Stimulated activated CD8-positive, alpha-beta memory T cell treated with anti-CD3 and anti-CD28 coated beads, Interleukin-15, amount 100 ng/mL, for 24 hours (primary cell): ENCODE measurements around the gene WDR74.
"Not testable (repeated sequence)": the region's sequence is repeated elsewhere in the genome, so short reads cannot be mapped to it uniquely, and the experiment has no call there.

Experiments
- DNase-seq: peaks from one replicate; pipeline ENCODE4 v3.0.0-alpha.2; 2020; ENCODE audit warnings: low read depth

The WDR74 gene

DNA sequence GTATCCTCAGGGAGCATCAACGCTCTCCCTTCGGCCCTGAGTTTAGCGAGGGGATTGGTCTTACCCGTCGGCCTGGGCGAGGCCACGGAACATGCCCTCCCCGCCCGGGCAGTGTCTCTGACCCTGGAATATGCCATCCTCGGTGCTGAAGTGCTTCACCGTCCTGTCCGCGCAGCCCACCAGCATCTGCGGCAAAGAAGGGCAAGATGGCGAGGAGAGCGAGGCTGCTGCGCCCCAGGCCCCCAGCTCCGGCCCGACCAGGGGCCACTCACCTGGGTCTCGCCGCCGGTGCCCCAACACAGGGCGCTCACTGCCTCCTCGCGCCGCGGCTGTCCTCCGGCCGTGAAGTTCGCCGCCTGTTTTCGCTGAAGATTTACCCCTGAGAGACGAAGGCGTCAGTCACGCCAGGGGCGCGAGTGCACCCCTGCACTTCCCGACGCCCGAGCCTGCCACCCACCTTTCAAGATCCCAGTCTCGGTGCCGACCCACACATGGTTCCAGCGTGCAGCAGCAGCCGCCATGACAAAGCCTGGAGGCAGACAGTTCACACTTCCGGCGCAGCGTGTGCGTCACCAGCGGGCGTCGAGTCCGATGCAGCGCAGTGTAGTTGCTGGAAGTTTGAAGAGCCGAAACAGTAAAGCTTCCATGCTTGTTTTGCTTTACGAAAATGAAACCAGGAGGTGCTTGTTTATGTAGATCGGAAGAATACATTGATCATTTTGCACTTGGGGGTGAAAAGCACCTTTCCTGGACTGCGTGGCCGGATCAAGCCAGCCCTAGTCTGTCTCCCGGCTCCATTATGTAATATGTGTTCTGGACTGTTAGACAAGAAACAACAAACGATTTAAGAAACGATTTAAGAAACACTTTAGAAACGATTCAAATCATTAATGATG, at the start of gene WDR74:
Gene WDR74 (minus strand): TSS at position 541 of the 896 bp plus-strand sequence. CDS start 20 bp downstream, at position 521.
- DNase-seq, result peak; percentile 80

DNA sequence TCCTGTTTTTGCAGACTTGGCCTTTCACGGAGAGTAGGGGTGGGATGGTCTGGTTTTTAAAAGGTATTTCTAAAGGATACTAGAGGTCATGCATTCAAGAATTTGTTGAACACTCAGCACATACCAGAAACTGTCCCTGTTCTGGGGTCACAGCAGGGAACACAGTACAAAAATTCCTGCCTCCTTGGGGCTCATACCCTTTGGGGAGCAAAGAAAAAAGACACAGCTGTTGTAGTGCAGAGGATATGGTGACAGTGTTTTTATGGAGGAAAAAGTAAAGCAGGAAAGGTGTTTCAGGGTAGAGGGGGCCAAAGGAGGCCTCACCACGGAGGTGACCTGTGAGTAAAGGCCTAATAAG, 49.7 kb upstream of the WDR74 start:
- no peak for DNase-seq

DNA sequence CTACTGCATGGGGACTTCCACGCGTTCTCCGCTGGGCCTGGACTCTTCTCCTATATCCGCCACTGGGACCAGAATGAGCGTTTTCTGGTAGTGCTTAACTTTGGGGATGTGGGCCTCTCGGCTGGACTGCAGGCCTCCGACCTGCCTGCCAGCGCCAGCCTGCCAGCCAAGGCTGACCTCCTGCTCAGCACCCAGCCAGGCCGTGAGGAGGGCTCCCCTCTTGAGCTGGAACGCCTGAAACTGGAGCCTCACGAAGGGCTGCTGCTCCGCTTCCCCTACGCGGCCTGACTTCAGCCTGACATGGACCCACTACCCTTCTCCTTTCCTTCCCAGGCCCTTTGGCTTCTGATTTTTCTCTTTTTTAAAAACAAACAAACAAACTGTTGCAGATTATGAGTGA, 49.0 kb upstream of the WDR74 start:
- DNase-seq, result no peak

DNA sequence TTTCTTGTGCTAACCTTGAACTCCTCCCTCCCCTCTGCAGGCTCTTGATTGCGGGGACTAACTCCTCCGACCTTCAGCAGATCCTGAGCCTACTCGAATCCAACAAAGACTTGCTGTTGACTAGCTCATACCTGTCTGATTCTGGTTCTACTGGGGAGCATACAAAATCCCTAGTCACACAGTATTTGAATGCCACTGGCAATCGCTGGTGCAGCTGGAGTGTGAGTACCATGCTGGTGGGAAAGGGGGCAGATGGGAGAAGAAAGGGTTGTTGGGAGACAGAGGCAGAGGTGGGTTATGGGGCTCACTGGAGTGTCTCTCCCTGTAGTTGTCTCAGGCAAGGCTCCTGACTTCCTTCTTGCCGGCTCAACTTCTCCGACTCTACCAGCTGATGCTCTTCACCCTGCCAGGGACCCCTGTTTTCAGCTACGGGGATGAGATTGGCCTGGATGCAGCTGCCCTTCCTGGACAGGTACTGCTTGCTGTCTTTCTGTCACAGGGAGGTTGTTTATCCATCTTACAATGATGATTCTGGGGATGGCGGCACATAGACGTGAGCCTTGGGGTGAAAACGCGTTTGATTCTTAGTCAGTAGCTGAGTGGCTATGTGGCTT, 45.9 kb upstream of the WDR74 start:
- no peak for DNase-seq

DNA sequence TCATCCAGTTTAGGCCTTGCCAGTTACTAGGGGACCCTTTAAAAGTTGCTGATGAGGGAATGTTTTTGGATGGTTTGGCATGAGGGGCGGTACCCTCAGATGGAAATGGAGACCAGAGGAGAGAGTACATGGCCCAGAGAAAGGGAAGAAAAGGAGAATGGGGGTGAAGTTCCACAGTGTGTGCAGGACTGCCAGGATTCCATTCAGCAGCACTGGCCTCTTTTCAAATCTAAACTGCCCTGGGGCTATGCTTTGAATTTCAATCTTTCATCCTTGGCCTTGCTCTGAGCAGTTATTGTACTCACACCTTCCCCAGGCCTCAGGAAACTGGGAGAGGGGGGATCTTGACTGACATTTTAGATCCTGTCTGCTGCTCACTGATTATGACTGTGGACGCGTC, 44.3 kb upstream of the WDR74 start:
- DNase-seq, result no peak

DNA sequence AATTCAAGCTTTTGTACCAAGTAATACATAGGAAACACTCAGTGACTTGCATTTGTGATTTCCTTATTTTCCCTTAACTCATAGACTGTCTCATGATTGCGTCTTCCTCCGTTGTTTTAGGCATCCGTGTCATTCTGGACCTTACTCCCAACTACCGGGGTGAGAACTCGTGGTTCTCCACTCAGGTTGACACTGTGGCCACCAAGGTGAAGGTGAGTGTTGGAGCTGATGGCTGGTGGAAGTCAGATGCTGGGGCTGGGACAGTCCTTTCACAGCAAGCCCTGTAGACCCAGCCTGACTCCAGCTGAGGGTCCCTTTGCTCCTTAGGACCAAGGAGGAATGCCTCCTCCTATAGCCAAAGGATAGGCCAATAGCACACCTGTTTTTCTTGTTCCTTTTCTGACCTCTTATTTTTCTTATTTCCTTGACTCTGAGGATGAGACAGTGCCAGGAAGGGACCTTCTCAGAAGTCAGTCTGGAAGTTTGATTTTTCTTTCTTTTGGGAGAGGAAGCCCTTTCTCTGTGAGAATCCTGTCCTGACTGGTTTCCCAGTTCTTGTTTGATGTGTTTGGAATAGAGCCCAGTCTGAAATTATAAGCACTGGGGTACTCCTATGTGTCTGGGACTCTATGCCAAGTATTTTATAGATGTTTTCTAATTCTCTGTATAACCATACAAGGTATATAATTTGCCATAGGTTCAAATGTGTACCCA, 43.6 kb upstream of the WDR74 start:
- no peak for DNase-seq

DNA sequence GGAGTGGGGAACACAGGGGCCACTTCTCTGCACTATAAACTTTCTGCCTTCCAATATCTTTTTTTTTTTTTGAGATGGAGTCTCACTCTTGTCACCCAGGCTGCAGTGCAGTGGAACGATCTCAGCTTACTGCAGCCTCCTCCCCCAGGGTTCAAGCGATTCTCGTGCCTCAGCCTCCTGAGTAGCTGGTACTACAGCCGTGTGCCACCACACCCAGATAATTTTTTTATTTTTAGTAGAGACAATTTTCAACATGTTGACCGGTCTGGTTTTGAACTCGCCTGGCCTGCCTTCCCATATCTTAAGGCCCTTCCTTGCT, 43.0 kb upstream of the WDR74 start:
- no peak for DNase-seq

DNA sequence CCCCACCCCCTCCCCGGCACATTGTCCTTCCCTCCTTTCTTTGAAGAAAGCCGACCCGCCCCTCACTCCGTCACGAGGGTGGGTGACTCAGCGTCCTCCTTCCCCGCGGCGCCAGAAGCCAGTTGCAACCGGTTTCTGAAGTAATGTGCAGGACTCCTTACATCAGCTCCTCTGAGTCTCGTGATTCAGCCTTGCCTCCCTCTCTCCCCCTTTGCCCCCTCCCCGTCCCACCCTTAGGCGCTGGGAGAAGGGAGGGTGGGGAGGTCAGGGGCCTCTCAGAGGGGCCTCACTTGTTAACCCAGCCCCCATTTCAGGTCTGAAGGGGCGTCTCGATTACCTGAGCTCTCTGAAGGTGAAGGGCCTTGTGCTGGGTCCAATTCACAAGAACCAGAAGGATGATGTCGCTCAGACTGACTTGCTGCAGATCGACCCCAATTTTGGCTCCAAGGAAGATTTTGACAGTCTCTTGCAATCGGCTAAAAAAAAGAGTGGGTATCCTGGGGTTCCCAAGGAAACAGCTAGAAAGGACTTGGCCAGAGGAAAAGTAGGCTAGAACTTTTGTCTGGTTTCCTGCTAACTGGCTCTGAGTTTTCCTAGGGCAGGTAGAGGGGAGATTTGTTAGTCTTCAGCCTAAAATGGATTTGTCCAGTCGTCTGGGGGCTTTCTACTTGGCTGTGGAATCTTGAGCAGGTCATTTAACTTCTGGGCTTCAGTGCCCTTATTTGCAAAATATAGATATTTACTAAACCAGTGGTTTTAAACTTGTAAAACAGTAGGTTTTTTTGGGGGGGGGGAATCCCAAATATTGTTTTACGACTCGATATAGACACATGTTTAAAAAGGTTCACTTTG, 42.4 kb upstream of the WDR74 start:
- DNase-seq, result peak; percentile 78

DNA sequence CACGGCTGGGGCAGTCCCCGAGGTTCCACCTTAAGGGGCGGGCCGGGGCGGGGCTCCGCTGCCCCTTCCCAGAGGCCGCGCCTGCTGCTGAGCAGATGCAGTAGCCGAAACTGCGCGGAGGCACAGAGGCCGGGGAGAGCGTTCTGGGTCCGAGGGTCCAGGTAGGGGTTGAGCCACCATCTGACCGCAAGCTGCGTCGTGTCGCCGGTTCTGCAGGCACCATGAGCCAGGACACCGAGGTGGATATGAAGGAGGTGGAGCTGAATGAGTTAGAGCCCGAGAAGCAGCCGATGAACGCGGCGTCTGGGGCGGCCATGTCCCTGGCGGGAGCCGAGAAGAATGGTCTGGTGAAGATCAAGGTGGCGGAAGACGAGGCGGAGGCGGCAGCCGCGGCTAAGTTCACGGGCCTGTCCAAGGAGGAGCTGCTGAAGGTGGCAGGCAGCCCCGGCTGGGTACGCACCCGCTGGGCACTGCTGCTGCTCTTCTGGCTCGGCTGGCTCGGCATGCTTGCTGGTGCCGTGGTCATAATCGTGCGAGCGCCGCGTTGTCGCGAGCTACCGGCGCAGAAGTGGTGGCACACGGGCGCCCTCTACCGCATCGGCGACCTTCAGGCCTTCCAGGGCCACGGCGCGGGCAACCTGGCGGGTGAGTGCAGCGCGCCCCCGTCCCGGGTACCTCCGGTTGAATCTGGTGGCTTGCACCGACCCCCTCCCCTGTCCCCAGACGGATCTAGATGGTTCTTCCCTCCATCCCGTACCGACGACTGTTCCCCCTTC, 41.6 kb upstream of the WDR74 start, which contains the start of gene SLC3A2:
Gene SLC3A2 (plus strand): TSS at position 94 of the 776 bp plus-strand sequence. CDS start 128 bp downstream, at position 222.
- peak; percentile 71 for DNase-seq

DNA sequence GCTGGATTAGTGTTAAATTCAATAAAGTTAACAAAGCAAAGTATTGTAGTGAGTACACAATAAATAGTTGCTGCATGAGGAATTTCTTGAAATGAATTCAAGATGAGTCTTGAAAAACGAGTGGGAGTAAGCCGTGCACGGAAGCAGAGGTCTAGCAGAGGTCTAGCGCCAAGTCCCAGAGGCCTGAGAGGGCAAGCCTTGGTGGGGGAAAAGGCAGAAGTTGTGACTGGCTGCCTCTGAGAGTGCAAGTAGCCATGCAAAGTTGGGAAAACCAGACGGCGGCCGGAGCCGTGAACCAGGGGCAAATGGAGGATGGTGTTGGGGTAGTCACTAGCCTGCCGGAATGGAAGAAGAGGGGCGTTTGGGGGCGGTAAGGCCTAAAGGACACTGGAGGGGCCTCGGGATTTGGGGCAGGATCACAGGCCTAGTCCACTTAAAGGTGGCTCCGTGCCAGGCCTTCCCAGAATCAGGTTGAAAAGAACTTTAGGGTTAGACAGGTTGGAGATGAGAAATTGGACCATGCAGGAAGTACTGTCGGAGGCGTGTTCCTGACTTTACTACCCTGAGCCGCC, 40.9 kb upstream of the WDR74 start:
- DNase-seq, result no peak

DNA sequence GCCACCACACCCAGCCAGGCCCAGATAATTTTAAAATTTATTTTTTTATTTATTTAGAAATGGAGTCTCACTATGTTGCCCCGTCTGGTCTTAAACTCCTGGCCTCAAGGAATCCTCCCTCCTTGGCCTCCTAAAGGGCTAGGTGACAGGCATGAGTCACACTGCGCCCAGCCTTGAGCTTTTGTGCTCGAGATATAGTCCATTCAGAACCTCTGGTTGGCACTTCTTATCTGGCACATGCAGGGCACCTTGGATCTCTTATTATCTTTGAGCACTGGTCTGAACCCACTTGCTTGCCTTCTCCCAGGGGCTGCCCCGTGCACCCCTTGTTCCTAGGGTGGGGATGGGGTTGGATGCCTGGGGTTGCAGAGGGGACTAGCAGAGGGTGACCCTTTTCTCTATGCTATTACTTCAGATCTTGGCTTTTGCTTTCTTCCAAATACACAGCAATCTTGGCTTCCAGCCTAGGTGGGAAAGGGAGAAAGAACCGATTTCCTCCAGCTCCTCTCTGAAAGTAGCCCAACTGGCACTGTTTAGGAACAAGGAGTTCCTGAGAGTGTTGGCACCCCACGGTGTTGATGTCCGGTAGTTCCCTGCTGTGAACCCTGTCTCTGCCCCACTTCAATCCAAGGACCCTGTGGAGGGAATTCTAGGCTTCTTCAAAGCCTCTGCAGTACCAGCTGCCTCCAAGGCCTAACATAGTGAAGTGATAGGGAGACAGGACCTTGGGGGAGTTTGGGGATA, 40.0 kb upstream of the WDR74 start:
- DNase-seq, result no peak

DNA sequence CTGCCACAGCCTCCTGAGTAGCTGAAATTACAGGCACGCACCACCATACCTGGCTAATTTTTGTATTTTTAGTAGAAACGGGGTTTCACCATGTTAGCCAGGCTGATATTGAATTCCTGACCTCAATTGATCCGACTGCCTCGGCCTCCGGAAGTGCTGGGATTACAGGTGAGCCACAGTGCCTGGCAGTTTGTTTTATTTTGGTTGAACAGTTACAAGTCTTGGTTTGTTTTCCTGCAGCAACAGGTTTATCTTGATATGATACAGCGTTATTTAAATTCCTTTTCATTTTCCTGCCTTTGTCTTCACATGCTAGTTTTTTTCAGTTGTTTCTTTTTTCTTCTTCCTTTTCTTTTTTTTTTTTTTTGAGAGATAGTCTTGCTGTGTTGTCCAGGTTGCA, 37.3 kb upstream of the WDR74 start:
- DNase-seq, result no peak

DNA sequence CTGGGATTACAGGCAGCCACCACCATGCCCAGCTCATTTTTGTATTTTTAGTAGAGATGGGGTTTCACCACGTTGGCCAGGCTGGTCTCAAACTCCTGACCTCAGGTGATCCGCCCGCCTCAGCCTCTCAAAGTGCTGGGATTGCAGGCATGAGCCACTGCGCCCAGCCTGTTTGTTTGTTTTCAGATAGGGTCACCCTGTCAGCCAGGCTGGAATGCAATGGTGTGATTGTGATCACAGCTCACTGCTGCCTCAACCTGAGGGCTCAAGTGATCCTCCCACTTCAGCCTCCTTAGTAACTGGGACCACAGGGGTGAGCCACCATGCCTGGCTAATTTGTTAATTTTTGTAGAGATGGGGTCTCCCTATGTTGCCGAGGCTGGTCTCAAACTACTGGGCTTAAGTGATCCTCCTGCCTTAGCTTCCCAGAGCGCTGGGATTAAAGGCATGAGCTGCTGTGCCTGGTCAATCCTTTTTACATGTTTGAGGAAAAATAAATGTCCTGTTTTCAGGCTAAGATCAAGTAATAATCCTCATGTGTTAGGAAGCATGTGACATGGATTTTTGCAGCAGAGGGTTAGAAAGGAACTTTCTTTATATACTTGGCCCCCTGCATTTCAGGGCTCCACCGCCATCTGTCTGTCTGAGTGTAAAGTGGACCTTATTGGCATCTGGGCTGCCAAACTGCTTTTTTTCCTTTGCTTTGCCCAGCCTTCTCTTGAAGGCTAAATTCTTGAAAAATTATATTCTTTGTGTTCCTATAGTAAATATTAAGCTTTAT, 36.5 kb upstream of the WDR74 start:
- DNase-seq, result no peak

DNA sequence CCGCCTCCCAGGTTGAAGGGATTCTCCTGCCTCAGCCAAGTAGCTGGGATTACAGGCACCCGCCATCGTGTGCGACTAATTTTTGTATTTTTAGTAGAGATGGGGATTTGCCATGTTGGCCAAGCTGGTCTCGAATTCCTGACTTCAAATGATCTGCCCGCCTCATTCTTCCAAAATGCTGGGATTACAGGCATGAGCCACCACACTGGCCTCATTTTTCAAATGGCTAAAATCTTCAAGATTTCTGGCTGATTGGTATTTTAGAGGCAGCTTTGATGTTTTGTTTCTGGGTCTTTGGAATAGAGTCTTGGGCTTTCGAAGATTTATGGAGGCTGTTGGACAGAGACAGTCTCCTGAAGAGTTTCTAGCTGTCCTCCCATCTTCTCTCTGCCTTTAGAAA, 35.5 kb upstream of the WDR74 start:
- DNase-seq, result no peak

DNA sequence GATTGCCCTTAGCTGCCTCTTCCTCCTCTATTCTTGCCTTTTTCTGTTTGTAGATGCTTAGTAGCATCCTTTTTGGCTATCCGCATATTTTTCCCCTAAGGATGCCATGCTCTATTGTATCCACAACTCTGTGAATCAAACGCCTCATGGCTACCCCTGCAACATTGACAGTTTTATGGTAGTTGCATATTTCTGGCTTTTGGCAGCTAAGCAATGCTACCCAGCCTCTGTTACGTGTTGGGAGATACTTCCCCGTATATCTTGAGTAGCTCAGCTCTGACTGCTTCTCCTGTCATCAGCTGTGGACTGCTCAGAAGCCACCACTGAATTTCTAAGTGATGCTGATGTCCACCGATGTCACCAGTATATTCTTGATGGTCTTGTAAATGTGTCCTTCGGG, 26.2 kb upstream of the WDR74 start:
- no peak for DNase-seq

DNA sequence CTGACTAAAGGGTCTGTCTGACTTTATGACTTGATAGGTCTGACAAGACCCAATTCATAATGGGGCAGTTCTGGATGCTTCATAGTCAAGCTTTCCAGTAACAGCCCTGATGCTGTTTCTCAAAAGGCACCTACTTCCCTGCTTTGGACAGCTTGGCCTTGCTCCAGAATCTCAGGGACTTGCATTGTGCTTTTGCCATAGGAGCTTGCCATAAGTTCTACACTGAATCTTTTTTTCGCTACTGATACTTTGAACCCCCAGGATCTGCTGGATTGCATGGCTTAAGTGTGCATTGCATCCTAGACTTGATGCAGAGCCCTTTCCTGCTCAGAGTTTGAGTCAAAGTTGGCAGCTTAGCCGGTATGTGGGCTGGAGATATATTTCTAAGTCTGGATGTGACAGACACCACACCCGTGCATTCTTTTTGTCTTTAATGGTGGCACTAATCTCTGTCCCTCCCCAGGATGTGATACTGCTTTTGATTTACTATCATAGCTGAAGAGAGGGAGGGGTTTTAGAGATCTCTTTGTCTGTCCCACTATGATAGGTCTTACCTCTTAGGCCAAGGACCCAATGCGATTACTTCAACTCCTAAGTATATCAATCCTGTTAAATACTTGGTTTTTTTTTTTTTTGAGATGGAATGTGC, 24.4 kb upstream of the WDR74 start:
- no peak for DNase-seq

DNA sequence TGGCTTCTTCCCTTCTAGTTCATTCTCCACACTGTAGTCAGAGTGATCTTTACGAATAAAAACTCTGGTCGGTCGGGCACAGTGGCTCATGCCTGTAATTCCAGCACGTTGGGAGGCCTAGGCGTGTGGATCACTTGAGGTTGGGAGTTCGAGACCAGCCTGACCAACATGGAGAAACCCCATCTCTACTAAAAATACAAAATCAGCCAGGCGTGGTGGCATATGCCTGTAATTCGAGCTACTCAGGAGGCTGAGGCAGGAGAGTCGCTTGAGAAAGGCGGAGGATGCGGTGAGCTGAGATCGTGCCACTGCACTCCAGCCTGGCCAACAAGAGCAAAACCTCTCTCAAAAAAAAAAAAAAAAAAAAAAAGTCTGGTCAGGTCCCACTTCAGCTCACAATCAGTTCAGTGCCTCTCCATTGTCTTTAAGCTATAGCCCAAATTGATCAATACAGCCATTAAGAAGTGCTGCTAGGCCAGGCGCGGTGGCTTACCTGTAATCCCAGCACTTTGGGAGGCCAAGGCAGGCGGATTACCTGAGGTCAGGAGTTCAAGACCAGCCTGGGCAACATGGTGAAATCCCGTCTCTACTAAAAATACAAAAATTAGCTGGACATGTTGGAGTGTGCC, 22.3 kb upstream of the WDR74 start:
- DNase-seq, result not testable (repeated sequence)

DNA sequence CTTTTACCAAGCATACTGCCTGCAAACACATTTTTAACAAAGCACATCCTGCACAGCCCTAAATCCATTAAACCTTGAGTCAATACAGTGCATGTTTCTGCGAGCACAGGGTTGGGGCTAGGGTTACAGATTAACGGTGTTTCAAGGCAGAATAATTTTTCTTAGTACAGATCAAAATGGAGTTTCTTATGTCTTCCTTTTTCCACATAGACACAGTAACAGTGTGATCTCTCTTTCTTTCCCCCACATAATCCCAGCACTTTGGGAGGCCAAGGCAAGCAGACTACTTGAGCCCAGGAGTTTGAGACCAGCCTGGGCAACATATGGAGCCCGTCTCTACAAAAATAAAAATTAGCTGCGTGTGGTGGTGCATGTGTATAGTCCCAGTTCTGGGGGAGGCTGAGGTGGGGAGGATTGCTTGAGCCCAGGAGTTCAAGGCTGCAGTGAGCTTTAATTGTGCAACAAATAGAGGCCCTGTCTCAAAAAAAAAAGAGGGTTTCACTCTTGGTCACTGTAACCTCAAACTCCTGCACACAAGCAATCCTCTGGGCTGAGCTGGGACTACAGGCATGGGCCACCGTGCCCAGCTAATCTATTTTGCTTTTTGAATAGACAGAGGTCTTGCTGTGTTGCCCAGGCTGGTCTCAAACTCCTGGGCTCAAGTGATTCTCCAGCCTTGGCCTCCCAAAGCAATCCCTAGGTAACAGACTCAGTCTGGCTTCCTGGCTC, 21.6 kb upstream of the WDR74 start:
- no peak for DNase-seq
